GM23338 (cell line): Measurements from ENCODE around the gene RUNX1. TPM values are rescaled to one million over a fixed set of nuclear protein-coding genes. Genes with fewer than 3 reads are reported as not detected.
A peak's percentile ranks its signal among the peaks of the same experiment; 100 is the strongest.

ENCODE experiments used
- ATAC-seq: fragments of 200-7000 bp; cut with Tn5 transposase; 3 replicates; pipeline ENCODE4 v1.9.1; 2020
- DNase-seq: peaks from one replicate; pipeline ENCODE4 v3.0.0-alpha.2; 2015; ENCODE audit warnings: low spot score
- H2AFZ ChIP-seq: fragments of 200-600 bp; sonication (generic); 2 replicates; pipeline ENCODE4 v1.8.0; 2016; ENCODE audit warnings: antibody characterized with exemption, mild to moderate bottlenecking, moderate library complexity
- H3F3A ChIP-seq: fragments of 200-600 bp; sonication (generic); replicated peaks from 2 replicates; pipeline ENCODE4 v1.8.0; 2017; ENCODE audit warnings: antibody characterized with exemption, mixed run types, low read depth
- H3K27ac ChIP-seq: fragments of 200-600 bp; sonication (generic); 2 replicates; pipeline ENCODE4 v1.6.1; 2016; ENCODE audit warnings: low read depth
- H3K27me3 ChIP-seq: fragments of 200-600 bp; sonication (generic); 2 replicates; pipeline ENCODE4 v1.8.0; 2016; ENCODE audit warnings: mild to moderate bottlenecking, mixed run types, moderate library complexity; ENCODE audit not compliant: insufficient read depth
- H3K36me3 ChIP-seq: fragments of 200-600 bp; sonication (generic); 2 replicates; pipeline ENCODE4 v1.8.0; 2016; ENCODE audit warnings: mild to moderate bottlenecking; ENCODE audit not compliant: insufficient read depth
- H3K4me1 ChIP-seq: fragments of 200-600 bp; sonication (generic); 2 replicates; pipeline ENCODE4 v1.8.0; 2016; ENCODE audit warnings: mild to moderate bottlenecking, moderate library complexity; ENCODE audit not compliant: insufficient read depth
- H3K4me2 ChIP-seq: fragments of 200-600 bp; sonication (generic); 2 replicates; pipeline ENCODE4 v1.7.1; 2017; ENCODE audit warnings: mixed run types
- H3K4me3 ChIP-seq: fragments of 200-600 bp; sonication (generic); 2 replicates; pipeline ENCODE4 v1.6.1; 2016; ENCODE audit warnings: mixed run types
- H3K79me2 ChIP-seq: fragments of 200-600 bp; sonication (generic); replicated peaks from 2 replicates; pipeline ENCODE4 v1.8.0; 2017; ENCODE audit warnings: mild to moderate bottlenecking; ENCODE audit not compliant: insufficient read depth
- H3K9me2 ChIP-seq: fragments of 200-600 bp; sonication (generic); 2 replicates; pipeline ENCODE4 v1.8.0; 2017; ENCODE audit not compliant: insufficient read depth
- H4K20me1 ChIP-seq: fragments of 200-600 bp; sonication (generic); replicated peaks from 2 replicates; pipeline ENCODE4 v1.8.0; 2017; ENCODE audit warnings: mild to moderate bottlenecking; ENCODE audit not compliant: insufficient read depth
- H3K27ac Mint-ChIP-seq: 2 replicates; pipeline ENCODE4 v1.8.0; 2020; ENCODE audit warnings: inconsistent platforms, mild to moderate bottlenecking, moderate library complexity, mixed read lengths
- H3K27me3 Mint-ChIP-seq: 3 replicates; pipeline ENCODE4 v1.8.0; 2022; ENCODE audit warnings: low read depth, mild to moderate bottlenecking, moderate library complexity, mixed read lengths, inconsistent platforms; ENCODE audit not compliant: insufficient read depth, poor library complexity
- H3K36me3 Mint-ChIP-seq: 3 replicates; pipeline ENCODE4 v1.8.0; 2021; ENCODE audit warnings: low read depth, mild to moderate bottlenecking, inconsistent platforms, moderate library complexity, mixed read lengths
- H3K4me1 Mint-ChIP-seq: 3 replicates; pipeline ENCODE4 v1.8.0; 2020; ENCODE audit warnings: mild to moderate bottlenecking, inconsistent platforms, mixed read lengths
- H3K4me3 Mint-ChIP-seq: 3 replicates; pipeline ENCODE4 v1.8.0; 2021; ENCODE audit warnings: moderate library complexity, mild to moderate bottlenecking, inconsistent platforms, mixed read lengths
- H3K9me3 Mint-ChIP-seq: 3 replicates; pipeline ENCODE4 v1.8.0; 2020; ENCODE audit warnings: moderate library complexity, mild to moderate bottlenecking, inconsistent platforms, mixed read lengths
- CREB1 ChIP-seq: fragments of 250-450 bp; sonication (Bioruptor Pico); IDR thresholded peaks from 2 replicates; pipeline ENCODE4 v1.5.0; 2020; ENCODE audit warnings: low read depth, mild to moderate bottlenecking, moderate library complexity
- EZH2 ChIP-seq: fragments of 200-600 bp; sonication (generic); IDR thresholded peaks from one replicate; pipeline ENCODE4 v1.8.0; 2017; ENCODE audit warnings: antibody characterized with exemption, mild to moderate bottlenecking, low read depth; ENCODE audit not compliant: unreplicated experiment
- EZH2phosphoT487 ChIP-seq: fragments of 200-600 bp; sonication (generic); IDR thresholded peaks from one replicate; pipeline ENCODE4 v1.8.1; 2018; ENCODE audit warnings: antibody characterized with exemption; ENCODE audit not compliant: unreplicated experiment
- POLR2AphosphoS5 ChIP-seq: IDR thresholded peaks from 2 replicates; pipeline ENCODE4 v1.6.1; 2016; ENCODE audit warnings: antibody characterized with exemption, low read depth
- STAT1 ChIP-seq: IDR thresholded peaks from one replicate; pipeline ENCODE4 v1.6.1; 2016; ENCODE audit warnings: antibody characterized with exemption; ENCODE audit not compliant: unreplicated experiment
- ZNF114 ChIP-seq: fragments of 250-450 bp; sonication (Bioruptor Pico); IDR thresholded peaks from 2 replicates; pipeline ENCODE4 v1.5.0; 2020; ENCODE audit warnings: mild to moderate bottlenecking, moderate library complexity
- polyA plus RNA-seq: library from polyadenylated mRNA; unstranded; fragments of >200 nt; fragmentation: Nextera tagmentation; extraction: Ambion mirVana; gene quantifications from 2 replicates; pipeline ENCODE4 v1.2.1, GENCODE V29; 2016
- total RNA-seq: library from RNA; depleted of rRNA; stranded (reverse); fragments of >200 nt; shearing (Covaris generic); gene quantifications from 2 replicates; pipeline ENCODE4 v1.2.3, GENCODE V29; 2014
- TF ChIP-seq, protein P1 (sequence below): fragments of 250-450 bp; sonication (Bioruptor Pico); IDR thresholded peaks from 2 replicates; pipeline ENCODE4 v1.5.0; 2020; ENCODE audit warnings: mild to moderate bottlenecking, moderate library complexity
- TF ChIP-seq, protein P2 (sequence below): IDR thresholded peaks from 2 replicates; pipeline ENCODE4 v1.6.1; 2016; ENCODE audit warnings: antibody characterized with exemption

Gene RUNX1
- total and polyA plus RNA-seq, 2 experiments from 2014 or later = 0.29 to 1.1 TPM

GRCh38 chr21:34946385-34946840, 102.7 kb downstream of the RUNX1 start (continued):
- TF ChIP-seq, protein P1, sequence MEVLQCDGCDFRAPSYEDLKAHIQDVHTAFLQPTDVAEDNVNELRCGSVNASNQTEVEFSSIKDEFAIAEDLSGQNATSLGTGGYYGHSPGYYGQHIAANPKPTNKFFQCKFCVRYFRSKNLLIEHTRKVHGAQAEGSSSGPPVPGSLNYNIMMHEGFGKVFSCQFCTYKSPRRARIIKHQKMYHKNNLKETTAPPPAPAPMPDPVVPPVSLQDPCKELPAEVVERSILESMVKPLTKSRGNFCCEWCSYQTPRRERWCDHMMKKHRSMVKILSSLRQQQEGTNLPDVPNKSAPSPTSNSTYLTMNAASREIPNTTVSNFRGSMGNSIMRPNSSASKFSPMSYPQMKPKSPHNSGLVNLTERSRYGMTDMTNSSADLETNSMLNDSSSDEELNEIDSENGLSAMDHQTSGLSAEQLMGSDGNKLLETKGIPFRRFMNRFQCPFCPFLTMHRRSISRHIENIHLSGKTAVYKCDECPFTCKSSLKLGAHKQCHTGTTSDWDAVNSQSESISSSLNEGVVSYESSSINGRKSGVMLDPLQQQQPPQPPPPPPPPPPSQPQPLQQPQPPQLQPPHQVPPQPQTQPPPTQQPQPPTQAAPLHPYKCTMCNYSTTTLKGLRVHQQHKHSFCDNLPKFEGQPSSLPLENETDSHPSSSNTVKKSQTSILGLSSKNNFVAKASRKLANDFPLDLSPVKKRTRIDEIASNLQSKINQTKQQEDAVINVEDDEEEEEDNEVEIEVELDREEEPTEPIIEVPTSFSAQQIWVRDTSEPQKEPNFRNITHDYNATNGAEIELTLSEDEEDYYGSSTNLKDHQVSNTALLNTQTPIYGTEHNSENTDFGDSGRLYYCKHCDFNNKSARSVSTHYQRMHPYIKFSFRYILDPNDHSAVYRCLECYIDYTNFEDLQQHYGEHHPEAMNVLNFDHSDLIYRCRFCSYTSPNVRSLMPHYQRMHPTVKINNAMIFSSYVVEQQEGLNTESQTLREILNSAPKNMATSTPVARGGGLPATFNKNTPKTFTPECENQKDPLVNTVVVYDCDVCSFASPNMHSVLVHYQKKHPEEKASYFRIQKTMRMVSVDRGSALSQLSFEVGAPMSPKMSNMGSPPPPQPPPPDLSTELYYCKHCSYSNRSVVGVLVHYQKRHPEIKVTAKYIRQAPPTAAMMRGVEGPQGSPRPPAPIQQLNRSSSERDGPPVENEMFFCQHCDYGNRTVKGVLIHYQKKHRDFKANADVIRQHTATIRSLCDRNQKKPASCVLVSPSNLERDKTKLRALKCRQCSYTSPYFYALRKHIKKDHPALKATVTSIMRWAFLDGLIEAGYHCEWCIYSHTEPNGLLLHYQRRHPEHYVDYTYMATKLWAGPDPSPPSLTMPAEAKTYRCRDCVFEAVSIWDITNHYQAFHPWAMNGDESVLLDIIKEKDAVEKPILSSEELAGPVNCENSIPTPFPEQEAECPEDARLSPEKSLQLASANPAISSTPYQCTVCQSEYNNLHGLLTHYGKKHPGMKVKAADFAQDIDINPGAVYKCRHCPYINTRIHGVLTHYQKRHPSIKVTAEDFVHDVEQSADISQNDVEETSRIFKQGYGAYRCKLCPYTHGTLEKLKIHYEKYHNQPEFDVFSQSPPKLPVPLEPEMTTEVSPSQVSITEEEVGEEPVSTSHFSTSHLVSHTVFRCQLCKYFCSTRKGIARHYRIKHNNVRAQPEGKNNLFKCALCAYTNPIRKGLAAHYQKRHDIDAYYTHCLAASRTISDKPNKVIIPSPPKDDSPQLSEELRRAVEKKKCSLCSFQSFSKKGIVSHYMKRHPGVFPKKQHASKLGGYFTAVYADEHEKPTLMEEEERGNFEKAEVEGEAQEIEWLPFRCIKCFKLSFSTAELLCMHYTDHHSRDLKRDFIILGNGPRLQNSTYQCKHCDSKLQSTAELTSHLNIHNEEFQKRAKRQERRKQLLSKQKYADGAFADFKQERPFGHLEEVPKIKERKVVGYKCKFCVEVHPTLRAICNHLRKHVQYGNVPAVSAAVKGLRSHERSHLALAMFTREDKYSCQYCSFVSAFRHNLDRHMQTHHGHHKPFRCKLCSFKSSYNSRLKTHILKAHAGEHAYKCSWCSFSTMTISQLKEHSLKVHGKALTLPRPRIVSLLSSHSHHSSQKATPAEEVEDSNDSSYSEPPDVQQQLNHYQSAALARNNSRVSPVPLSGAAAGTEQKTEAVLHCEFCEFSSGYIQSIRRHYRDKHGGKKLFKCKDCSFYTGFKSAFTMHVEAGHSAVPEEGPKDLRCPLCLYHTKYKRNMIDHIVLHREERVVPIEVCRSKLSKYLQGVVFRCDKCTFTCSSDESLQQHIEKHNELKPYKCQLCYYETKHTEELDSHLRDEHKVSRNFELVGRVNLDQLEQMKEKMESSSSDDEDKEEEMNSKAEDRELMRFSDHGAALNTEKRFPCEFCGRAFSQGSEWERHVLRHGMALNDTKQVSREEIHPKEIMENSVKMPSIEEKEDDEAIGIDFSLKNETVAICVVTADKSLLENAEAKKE (CRISPR knock-in tag) = no peak
- no peak for TF ChIP-seq EZH2phosphoT487

GRCh38 chr21:34945288-34945687, 103.8 kb downstream of the RUNX1 start:
- Histone ChIP-seq H3F3A (no peaks in the 10 kb centered on the region), H3K4me2 (no peak overlapping the region), H3K36me3 (no peaks in the 10 kb centered on the region), H3K27me3 (no peaks in the 10 kb centered on the region), H3K79me2 (no peaks in the 10 kb centered on the region), H3K9me2 (peaks cover 4% of the 10 kb centered on the region; the same call in 1 of the 2 replicates), H3K4me3 (no peak overlapping the region), H2AFZ (peak overlapping the region; percentile 57; the same call in 1 of the 2 replicates), H3K4me1 (no peaks in the 10 kb centered on the region), H4K20me1 (no peaks in the 10 kb centered on the region; the same call in 1 of the 2 replicates), H3K27ac (no peak overlapping the region)
- peaks cover 5% of the 10 kb centered on the region; the same call in 2 of the 3 replicates for H3K4me1 Mint-ChIP-seq
- no peak overlapping the region for H3K4me3 Mint-ChIP-seq
- no peaks in the 10 kb centered on the region for H3K9me3 Mint-ChIP-seq
- H3K27me3 Mint-ChIP-seq = no peaks in the 10 kb centered on the region
- no peak overlapping the region for H3K27ac Mint-ChIP-seq
- DNase-seq (no peak), ATAC-seq (no peak)
- no peaks in the 10 kb centered on the region for H3K36me3 Mint-ChIP-seq
- TF ChIP-seq, protein P2, sequence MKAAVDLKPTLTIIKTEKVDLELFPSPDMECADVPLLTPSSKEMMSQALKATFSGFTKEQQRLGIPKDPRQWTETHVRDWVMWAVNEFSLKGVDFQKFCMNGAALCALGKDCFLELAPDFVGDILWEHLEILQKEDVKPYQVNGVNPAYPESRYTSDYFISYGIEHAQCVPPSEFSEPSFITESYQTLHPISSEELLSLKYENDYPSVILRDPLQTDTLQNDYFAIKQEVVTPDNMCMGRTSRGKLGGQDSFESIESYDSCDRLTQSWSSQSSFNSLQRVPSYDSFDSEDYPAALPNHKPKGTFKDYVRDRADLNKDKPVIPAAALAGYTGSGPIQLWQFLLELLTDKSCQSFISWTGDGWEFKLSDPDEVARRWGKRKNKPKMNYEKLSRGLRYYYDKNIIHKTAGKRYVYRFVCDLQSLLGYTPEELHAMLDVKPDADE = no peak
- TF ChIP-seq ZNF114 (CRISPR knock-in tag) = no peak
- TF ChIP-seq, protein P1 (CRISPR knock-in tag) = no peak
- no peak for TF ChIP-seq EZH2
- no peak for TF ChIP-seq CREB1 (CRISPR knock-in tag)
- TF ChIP-seq STAT1 = no peak
- no peak for TF ChIP-seq POLR2AphosphoS5
